HG02840 (cell line): ENCODE data around the gene FTCD.
"Not testable (repeated sequence)": the region's sequence is repeated elsewhere in the genome, so short reads cannot be mapped to it uniquely, and the experiment has no call there.

ENCODE experiments used
- ATAC-seq: cut with Tn5 transposase; IDR thresholded peaks from one replicate; pipeline ENCODE4 v1.9.1; 2021; ENCODE audit warnings: mild to moderate bottlenecking, moderate library complexity, moderate number of reproducible peaks; ENCODE audit not compliant: unreplicated experiment, low FRiP score

Gene FTCD

GRCh38 chr21:46188226-46189212 lies 33.1 kb upstream of the FTCD start:
- ATAC-seq = no peak

DNA sequence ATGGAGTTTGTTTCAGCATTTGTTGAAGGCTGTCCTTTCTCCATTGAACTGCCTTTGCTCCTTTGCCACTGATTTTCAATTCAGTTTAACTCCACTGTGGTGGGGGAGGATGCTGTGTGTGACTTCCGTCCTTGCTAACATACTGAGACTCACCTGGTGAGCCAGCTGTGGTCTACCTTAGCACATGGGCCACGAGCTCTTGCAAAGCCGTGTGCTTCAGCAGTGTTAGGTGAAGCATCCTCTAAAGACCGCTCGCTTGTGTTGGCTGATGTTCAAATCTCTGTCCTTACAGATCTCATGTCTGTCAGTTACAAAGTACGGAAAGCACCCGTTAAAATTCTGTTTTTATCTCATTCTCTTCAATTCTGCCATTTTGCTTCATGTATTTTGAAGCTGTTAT lies 32.4 kb upstream of the FTCD start:
- ATAC-seq = no peak

DNA sequence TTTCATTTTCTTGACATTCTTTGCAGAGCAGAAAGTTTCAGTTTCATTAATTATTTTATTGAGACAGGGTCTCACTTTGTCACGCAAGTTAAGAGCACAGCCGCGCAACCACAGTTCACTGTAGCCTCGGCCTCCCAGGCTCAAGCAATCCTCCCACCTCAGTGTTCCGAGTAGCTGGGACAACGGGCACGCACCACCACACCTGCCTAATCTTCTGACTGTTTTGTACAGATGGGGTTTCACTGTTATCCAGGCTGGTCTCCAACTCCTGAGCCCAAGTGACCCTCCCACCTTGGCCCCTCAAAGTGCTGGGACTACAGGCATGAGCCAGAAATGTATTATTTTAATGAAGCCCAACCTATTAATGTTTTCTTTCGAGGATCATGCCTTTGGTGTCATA lies 31.9 kb upstream of the FTCD start:
- no peak for ATAC-seq

- no peak for ATAC-seq
Measured at GRCh38 chr21:46185716-46186115, 30.3 kb upstream of the FTCD start.

DNA sequence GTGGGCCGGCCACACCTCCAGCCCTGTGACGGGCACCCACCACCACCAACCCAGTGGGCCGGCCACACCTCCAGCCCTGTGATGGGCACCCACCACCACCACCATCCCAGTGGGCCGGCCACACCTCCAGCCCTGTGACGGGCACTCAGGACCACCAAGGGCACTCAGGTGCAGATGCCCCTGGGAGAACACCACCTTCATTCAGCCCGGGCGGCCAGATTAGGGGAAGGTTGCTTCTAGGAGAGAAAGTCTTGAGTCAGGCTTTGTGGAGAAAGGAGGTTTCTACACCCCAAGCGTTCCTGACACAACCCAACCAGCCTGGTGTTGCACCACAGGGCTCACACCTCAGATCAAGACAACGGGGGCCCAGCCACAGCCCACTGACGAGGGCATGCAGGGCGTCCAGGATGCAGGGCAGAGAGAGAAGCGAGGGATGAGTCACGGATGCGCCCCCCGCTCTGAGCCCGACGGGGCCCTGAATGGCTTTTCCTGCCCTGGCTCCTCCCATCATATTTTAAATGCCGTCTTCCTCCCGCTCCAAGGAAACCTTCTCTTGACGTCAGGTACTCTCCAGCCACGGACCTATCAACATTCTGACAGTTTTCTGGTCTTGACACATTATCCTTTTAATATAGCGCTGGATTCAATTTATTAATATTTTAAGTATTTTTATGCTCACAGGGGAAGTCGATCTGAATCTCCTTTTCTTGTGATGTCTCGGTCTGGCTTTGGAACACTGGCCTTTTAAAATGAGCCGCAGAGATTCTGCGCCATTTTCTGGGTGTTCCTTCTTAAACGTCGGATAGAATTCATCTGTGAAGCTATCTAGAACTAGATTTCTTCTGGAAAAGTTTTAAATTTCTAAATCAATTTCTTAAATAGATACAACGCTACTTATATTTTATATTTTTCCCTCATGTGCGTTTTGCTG lies 29.5 kb upstream of the FTCD start:
- peak; percentile 64 for ATAC-seq

GRCh38 chr21:46183910-46184624 lies 28.7 kb upstream of the FTCD start, which contains the start of gene SPATC1L:
Gene SPATC1L (minus strand): TSS chr21:46184459. CDS start chr21:46182816, 1,643 bp downstream.
- peak; percentile 48 for ATAC-seq

DNA sequence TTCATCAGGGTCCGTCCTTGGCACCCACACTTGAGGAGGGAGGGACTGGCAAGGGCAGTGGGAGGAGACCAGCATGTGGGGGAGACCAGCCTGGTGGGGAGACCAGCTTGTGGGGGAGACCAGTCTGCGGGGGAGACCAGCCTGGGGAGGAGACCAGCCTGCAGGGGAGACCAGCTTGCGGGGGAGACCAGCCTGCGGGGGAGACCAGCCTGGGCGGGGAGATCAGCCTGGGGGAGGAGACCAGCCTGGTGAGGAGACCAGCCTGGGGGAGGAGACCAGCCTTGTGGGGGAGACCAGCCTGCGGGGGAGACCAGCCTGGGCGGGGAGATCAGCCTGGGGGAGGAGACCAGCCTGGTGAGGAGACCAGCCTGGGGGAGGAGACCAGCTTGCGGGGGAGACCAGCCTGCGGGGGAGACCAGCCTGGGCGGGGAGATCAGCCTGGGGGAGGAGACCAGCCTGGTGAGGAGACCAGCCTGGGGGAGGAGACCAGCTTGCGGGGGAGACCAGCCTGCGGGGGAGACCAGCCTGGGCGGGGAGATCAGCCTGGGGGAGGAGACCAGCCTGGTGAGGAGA lies 28.0 kb upstream of the FTCD start:
- ATAC-seq = not testable (repeated sequence)

GRCh38 chr21:46182548-46183336 lies 27.4 kb upstream of the FTCD start:
- ATAC-seq = no peak

DNA sequence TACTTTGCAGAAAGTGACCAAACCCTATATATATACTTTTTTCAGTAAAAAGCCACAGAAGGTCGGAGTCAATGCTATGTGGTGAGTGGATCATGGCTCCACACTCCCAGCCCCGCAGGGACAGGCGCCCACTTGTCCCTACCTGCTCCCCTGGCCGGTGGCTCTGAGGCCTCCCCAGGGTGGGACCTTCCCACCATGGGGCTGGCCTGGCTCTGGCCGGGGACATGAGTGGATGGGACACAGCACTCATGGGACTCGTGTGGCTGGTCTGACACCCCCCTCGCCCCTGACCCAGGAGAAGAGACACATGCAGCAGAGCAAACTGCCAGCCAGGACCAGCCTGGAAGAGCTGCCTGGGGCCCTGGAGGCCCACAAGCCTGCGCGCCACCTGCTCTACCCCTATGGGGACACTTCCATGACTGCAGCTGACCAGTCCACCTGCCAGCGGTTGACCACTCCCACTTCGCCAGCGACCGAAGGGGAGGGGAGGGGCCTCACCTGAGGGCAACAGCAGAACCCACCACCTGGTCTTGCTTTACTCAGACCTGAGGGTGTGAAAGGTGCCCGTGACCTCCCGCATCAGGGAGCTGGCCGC lies 26.7 kb upstream of the FTCD start:
- ATAC-seq = no peak

DNA sequence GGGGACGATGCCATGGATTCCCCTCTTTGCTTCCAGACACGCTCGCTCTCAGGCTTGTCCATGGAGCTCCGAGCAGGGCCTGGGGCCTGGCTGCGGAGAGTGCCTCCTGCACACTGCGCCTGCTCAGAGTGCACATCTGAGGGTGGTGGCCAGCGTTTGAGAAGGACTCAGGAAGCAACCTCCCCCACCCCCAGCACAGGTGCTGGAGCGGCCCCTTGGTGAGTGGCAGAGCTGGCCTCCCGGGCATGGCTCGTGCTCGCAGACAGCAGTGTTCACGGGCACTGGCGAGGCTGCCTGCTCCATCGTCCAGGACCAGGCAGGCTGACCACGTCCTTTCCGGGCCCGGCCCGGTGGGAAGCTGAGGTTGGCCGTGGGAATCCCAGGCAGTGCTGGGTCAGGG lies 26.1 kb upstream of the FTCD start:
- ATAC-seq = no peak

DNA sequence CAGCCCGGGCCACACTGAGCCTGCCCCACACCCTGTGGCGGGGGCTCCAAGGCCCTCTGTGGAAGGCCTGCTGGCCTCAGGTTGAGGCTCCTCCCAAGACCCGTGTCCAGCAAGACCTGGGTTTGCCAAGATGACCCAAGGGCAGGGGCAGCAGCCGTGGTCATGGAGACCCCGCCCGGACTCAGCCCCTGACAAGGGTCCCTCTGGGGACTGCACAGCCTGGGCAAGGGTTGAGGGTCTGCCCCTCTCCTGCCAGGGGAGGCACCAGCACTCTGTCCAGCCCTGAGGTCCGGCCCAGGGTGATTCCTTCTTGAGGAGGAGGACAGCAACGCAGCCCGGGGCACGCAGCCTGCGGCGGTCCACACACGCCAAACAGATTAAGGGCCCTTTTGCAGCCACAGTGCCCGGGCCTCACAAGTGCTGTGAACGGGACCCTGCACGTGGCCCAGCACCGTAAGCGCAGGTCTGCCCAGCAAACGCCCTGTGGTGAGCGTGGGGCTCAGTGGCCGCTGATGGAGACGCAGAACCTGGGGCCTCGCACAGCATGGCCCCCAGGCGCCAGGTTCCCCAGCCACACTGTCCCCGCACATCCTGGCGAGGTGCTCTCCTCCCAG lies 25.5 kb upstream of the FTCD start:
- ATAC-seq = no peak

GRCh38 chr21:46180079-46180722 lies 24.8 kb upstream of the FTCD start:
- no peak for ATAC-seq

DNA sequence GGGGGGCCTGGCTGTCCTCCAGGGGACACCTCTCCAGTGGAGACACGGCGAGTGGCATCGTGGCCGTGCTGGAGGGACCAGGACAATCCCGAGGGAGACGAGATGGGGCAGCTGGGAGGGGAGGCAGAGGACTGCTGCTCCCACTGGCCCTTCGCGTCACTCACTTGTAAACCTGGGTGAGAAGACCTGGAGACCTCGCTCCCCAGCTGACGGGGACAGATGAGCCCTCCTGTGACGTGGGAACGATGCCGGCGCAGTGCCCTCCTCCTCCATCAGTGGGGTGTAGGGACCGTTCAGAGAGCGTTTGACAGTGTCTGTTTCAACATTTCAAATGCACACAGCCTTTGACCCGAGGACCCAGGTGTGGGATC lies 24.3 kb upstream of the FTCD start:
- ATAC-seq = no peak

GRCh38 chr21:46178961-46179360 lies 23.6 kb upstream of the FTCD start:
- no peak for ATAC-seq

DNA sequence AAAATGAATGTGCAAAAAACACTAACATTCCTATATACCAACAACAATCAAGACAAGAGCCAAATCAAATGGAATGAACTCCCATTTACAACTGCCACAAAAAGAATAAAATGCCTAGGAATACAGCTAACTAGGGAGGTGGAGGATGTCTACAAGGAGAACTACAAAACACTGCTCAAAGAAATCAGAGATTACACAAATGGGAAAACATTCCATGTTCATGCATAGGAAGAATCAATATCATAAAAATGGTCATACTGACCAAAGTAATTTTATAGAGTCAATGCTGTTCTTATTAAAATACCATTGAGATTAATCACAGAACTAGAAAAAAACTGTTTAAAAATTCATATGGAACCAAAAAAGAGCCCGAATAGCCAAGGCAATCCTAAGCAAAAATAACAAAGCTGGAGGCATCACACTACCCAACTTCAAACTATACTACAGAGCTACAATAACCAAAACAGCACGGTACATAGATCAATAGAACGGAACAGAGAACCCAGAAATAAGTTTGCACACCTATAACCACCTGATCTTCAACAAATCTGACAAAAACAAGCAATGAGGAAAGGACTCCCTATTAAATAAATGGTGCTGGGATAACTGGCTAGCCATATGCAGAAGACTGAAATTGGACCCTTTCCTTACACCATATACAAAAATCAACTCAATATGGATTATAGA lies 21.2 kb upstream of the FTCD start:
- ATAC-seq = not testable (repeated sequence)

GRCh38 chr21:46173573-46173972 lies 18.2 kb upstream of the FTCD start:
- ATAC-seq = no peak

GRCh38 chr21:46172863-46173528 lies 17.6 kb upstream of the FTCD start:
- no peak for ATAC-seq
